HG03064 (cell line): ENCODE measurements around the gene TEKT1.

ENCODE experiments used
- ATAC-seq: cut with Tn5 transposase; IDR thresholded peaks from one replicate; pipeline ENCODE4 v1.9.1; 2021; ENCODE audit warnings: low read depth; ENCODE audit not compliant: unreplicated experiment

TEKT1 gene

GRCh38 chr17:6772016-6772415, 59.5 kb downstream of the TEKT1 start:
- ATAC-seq: no peak

- no peak for ATAC-seq
Observed at GRCh38 chr17:6768447-6768846, 63.1 kb downstream of the TEKT1 start.

DNA sequence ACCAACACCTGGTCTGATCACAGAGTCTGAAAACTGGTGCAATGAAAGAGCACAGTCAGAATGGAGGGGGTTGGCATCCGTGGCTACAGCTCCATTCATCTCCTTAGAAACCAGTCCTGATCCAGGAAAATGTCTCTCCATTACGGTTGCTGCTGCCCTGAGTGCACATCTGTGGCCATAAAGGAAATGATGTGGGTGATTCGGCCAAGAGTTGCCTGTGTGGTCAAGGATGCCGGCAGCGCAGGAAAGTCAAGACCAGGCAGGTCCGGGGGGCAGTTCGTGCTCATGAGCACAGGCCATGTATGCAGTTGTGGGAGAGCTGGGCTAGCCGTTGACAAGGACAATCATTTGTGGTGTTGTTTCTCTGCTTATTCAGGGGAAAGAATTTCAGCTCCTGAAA, 69.8 kb downstream of the TEKT1 start:
- no peak for ATAC-seq

DNA sequence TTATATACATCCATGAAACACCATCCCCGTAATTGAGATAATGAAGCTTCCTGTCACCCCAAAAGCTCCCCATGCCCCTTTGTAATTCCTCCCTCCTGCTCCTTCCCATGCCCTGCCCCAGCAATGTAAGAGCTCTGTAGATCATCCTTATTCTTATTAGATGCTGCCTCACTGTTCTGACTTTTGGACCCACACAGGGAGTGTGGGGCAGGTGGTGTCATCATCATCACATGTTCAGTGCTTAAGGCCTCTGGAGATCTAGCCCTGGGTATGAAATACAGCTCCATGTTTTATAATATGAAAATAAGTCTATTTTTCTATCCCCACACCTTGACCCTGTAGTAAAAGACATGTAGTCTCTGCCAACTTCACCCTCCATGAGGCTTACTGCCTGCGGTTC, 73.8 kb downstream of the TEKT1 start:
- ATAC-seq: no peak

DNA sequence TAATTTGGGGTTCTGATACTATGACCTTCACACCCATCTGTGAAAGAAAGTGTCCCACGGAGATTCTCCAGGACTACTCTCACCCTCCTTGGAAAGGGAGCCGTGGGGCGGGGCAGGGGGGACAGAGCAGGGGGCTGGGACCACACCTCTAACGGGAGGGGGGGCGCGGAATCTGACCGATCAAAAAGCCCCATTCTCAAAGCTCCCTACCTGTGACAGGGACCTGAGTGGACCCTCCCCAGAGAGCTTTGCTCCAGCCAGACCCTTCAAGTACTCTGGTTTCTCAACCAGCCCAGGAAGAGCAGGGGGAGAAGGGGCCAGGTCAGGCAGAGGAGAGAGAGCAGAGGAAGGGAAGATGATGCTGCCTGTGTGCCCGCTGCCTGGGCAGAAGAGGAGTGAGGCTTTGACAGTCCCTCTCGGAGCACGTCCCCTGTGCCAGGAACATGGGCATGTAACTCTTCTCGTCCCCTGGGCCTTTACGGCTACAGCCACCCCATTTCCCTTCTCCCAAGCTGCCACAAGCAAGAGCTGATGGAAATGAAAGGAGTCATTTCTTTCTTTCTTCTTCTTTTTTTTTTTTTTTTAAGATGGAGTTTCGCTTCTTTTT, 75.0 kb downstream of the TEKT1 start:
- no peak for ATAC-seq

DNA sequence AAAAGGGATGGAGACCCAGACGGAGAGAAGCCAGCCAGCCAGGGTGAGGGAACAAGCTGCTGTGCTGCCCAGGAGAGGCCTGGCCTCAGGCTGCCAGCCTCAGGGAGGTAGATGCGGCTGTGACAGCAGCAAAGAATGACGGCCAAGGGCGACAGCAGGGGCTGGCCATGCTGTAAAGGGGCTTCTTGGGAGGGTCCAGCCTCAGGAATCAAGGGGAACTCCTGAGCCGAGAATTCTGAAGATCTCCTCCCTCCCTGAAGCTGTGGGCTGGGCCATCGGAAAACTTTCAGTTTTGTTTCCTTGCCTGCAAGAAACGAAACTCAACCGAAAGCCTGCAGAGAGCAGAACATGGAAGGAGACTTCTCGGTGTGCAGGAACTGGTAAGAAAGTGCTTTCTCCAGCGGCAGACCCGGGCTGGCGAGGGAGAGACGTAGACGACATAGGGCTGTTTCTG, 75.8 kb downstream of the TEKT1 start, which contains the start of gene XAF1:
TSS of gene XAF1 (plus strand) at position 316 of the 454 bp plus-strand sequence. CDS start at position 349, 33 bp downstream.
- no peak for ATAC-seq

- ATAC-seq: no peak
Observed at GRCh38 chr17:6755281-6755680, 76.2 kb downstream of the TEKT1 start.

- no peak for ATAC-seq
Observed at GRCh38 chr17:6753546-6753945, 78.0 kb downstream of the TEKT1 start.

- no peak for ATAC-seq
Observed at GRCh38 chr17:6753006-6753445, 78.5 kb downstream of the TEKT1 start.

DNA sequence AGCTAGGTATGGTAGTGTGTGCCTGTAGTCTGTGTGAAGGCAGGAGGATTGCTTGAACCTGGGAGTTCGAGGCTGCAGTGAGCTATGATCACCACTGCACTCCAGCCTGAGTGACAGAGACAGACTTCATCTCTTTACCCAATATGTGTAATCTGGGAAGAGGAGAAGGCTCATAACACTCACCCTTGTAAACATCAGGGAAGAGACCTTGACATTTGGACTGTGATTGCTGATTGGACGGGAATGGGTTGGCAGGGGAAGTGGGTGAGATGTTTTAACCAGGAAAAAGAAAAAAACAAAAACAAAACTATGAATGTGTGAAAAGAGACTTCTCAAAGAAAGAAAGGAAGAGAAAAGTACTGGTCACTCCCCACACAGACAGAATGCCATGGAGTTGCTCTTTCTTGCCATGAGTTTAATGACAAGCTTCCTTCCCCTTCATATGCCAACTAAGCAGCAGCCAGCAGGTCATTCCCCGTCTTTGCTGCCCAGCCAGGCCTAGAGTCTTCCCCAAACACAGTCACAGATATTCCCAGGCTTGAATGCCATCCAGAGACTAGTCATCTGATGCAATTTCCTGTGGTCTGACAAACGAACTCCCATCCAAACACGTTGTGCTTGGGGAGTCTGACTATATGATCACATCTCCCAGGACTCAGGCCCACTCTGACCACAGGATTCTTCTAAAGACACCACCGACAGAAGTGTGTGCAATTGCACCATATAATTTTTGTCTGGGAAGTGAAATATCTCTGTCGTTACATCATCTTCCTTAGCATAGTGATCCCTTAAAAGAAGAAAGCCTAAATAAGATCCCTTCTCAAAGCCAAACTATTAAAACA, 79.2 kb downstream of the TEKT1 start:
- no peak for ATAC-seq

GRCh38 chr17:6749519-6749918, 82.0 kb downstream of the TEKT1 start:
- no peak for ATAC-seq

DNA sequence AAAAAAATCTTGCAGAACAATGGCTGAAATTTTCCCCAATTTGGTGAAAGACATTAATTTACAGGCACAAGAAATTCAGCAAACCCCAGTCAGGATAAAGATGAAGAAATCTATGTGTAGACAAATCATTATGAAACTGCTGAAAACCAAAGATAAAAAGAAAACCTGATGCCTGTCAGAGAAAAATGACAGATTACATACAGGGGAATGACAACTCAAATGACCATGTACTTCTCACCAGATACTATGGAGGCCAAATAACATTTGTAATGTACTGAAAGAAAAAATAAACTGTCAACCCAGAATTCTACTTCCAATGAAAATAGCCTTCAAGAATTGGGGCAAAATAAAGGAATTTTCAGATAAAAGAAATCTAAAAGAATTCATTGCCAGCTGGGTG, 82.9 kb downstream of the TEKT1 start:
- ATAC-seq: no peak
